ENCODE data around the gene PMP22.

- TF ChIP-seq, protein P1, sequence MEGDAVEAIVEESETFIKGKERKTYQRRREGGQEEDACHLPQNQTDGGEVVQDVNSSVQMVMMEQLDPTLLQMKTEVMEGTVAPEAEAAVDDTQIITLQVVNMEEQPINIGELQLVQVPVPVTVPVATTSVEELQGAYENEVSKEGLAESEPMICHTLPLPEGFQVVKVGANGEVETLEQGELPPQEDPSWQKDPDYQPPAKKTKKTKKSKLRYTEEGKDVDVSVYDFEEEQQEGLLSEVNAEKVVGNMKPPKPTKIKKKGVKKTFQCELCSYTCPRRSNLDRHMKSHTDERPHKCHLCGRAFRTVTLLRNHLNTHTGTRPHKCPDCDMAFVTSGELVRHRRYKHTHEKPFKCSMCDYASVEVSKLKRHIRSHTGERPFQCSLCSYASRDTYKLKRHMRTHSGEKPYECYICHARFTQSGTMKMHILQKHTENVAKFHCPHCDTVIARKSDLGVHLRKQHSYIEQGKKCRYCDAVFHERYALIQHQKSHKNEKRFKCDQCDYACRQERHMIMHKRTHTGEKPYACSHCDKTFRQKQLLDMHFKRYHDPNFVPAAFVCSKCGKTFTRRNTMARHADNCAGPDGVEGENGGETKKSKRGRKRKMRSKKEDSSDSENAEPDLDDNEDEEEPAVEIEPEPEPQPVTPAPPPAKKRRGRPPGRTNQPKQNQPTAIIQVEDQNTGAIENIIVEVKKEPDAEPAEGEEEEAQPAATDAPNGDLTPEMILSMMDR (conservative IDR thresholded peaks at IDR 0.05), result no peak
- no peak for TF ChIP-seq EZH2 (IDR thresholded peaks at IDR 0.05; ENCODE audit: low read depth)
Observed at GRCh38 chr17:15231851-15232516, 33.1 kb downstream of the PMP22 start.

Data from PC-9 (cell line).